ENCODE measurements around the gene PROM1.

PROM1 gene
- total RNA-seq: 0.10 to 3.9 reads per million in 2 donors

- no peak for DNase-seq
Measured at GRCh38 chr4:16083241-16084191, at the start of gene PROM1. TSS of gene PROM1 (minus strand) at chr4:16084023. CDS start at chr4:16075906, 8,117 bp downstream.

DNA sequence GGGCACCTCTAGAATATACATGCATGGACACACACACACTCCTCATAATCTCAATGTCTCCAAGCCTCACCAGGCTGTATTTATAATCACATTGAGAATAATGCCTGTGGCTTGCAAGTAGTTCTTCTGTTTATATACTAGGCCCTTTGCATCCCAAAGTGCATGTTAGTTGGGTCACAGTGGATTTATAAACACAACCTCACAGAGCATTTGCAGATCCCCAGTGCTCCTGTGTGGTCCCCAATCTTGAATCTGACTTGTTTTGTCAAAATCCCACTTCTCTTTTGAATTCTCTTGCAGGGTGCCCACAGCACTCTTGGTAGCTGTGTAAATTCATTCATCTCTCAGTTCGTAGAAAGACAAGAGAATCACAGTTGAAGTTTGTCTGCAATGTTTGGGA, 49.6 kb upstream of the PROM1 start:
- no peak for DNase-seq

DNA sequence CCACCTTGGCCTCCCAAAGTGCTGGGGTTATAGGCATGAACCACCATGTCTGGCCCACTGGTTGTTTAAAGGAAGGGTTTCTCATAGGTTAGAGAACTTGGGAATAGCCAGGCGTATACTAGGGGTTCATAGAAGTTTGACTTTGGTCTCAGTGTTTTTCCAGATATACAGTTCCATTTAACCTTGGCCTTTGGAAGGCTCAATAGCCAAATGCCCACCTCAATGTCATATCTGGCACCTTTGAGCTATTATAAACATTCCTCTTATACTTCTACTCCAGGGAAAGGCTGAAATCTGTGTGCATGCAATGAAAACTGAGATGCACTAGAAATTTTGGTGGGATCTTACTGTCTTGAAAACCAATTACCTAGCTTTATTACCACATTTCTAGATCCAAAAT, 47.5 kb upstream of the PROM1 start:
- no peak for DNase-seq

DNA sequence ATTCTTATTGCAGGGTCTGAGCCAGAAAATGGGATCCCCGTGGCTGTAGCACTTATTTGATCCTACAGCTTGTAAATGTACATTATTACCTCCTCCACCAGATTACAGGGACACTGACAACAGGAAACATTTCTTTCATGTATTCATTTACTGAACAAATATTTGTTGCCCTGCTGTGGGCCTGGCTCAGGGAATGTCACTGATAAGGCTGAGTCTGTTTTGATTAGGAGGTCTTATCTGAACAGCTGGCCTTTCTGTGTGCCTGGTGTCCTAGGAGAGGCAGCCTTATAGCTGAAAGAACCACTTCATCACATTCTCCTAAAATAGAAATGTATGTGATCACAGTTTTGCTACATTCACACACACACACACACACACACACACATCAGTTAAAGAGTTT, 45.5 kb upstream of the PROM1 start:
- DNase-seq: no peak

- DNase-seq: no peak
Measured at GRCh38 chr4:16126714-16127113, 42.9 kb upstream of the PROM1 start.

- DNase-seq: no peak
Measured at GRCh38 chr4:16125571-16126445, 42.0 kb upstream of the PROM1 start.

DNA sequence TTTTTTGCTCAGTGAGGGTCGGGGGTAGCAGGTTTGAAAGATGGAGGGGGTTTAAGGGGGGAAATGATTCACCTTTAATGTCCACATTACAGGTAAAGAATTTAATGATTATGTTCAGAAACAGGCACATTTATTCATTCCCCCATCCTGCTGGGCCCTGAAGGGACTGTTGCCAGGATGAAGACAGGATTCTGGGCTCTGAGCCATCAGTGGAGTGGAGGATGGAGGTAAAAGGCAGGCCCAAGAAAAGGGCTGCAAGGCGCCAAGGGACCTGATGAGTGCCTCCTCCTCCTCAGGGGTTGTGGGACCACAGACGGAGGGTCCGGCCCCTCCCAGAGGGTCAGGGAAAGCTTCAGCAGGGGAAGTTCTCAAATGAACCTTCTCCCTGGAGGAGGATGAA, 40.4 kb upstream of the PROM1 start:
- DNase-seq: no peak

- no peak for DNase-seq
Measured at GRCh38 chr4:16123356-16124084, 39.7 kb upstream of the PROM1 start.

GRCh38 chr4:16122784-16123183, 39.0 kb upstream of the PROM1 start:
- DNase-seq: no peak

GRCh38 chr4:16122308-16122711, 38.5 kb upstream of the PROM1 start:
- no peak for DNase-seq

DNA sequence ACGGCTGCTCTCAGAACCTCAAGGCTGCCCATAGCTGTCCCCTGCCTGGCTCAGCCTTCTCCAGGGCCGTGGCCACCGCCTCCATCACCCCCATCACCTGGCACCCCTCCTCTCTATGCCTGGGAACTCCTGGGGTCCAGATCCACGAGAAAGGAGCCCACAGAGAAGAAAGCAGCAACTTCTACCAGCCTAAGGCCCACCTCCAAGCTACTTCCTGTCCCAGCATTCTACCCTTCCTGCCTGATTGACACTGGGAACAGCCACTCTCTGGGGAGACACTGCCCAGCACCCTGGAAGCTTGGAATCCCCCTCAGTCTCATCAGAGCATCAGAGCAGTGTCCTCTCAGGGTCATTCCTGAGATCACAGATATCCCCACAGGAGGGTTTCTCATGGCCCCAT, 36.9 kb upstream of the PROM1 start:
- no peak for DNase-seq

DNA sequence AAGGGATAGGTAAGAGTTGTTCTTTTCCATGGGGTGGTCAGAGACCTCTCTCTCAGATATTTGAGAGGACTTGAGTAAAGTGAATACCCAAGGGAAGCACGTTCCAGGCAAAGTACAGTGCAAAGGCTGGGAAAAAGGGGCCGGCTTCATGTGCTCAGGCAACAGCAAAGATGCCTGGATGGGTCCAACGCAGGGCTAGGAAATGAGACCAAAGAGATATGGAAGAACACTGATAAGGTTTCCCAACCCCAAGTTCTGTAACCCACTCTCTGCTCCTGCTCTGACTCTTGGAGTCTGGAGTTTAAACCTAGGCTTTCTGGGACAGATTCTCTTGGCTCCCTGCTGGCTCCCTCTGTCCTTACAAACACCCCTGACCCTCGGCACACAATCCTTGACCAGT, 36.2 kb upstream of the PROM1 start:
- DNase-seq: no peak

DNA sequence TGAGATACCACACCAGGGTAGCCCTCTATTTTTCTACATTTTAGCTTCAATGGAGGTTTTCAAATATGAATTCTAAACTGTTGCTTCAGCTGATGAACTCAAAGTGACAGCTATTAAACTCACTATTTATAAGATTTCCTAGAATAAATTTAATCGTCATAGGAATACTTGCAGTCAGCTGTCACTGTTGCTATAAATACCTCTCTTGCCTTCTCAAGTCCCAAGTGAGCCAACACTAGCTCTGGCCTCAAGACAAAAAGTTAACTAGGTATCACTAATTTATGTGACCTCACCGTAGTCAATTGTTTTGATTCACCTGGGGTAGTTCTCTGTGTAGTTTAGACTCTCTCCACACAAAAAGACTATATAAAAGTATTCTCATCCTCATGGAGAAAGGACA, 34.3 kb upstream of the PROM1 start:
- no peak for DNase-seq

- DNase-seq: no peak
Measured at GRCh38 chr4:16117164-16117563, 33.3 kb upstream of the PROM1 start.

DNA sequence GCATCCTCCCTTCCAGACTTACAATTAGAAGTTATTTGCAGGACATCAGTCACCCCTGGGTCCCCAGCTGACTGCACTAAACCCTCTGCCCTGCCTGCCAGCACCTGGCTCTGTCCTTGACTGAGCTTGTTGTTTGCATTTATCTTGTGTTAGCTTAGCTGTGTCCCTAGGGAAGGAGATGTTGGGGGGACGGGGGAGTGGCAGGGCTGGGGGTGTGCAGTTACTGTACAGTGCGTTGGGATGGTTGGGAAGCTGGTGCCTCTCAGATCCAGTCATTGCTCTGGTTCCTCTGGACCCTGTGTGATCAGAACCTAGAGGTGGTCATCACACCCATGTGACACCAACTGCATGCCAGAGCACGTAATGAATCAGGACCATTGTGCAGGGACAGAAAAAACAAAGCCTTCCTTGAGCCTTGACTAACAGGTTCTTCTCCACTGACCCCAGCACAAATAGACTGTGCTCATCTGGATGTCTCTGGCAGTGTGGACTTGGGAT, 32.7 kb upstream of the PROM1 start:
- no peak for DNase-seq

DNA sequence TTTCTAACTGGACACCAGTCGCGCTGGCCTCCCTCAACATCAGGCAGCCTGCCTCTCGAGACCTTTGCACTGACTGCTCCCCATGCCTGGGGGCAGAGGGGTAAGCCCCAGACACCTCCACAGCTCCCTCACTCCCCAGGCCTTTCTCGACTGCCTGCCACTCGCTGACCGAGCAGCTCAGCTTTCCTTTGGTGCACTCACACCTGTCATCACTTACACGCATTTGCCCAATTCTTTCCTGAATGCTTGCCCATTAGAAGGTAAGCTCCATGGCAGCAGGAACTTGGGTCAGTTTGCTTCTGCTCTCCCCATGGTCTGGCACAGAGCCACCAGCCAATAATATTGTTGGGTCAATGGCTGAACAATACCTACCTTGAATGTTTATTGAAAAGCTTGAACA, 32.2 kb upstream of the PROM1 start:
- no peak for DNase-seq

DNA sequence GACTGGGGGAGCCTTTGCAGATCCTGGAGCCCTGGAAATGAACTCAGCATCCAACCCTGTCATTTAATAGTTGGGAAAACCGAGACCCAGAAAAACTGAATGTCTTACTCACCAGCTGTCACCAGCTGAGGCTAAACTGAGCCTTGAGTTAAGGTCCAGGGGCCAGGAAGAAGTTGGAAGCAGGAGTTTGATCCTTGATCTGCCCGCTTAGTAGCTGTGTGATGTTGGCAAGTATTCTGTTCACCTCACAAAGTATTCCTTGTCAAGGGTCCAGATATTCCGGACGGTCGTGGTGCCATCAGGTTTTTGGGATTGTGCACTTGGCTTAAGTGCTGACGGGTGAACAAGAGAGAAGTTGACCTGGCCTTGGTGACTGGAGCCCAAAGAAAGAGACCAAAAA, 30.7 kb upstream of the PROM1 start:
- DNase-seq: no peak

DNA sequence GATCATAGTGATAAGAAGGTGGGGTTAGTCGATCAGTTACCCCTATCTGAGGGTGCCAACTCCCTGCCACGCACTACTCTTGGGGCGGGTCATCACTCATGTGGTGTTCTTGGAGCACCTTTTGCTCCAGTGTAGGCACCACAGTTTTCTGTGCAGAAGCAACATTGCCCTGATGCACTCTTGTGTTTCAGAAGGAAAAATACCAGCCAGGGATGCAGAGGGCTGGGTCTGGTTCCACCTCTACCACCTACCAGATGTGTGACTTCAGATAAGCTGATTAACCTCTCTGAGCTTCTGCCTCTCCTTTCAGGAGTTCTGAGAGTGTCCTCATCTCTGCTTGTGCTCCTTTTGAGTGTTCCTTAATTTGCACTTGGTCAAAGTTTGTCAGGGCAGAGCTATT, 29.9 kb upstream of the PROM1 start:
- DNase-seq: no peak

GRCh38 chr4:16111533-16111932, 27.7 kb upstream of the PROM1 start:
- no peak for DNase-seq

DNA sequence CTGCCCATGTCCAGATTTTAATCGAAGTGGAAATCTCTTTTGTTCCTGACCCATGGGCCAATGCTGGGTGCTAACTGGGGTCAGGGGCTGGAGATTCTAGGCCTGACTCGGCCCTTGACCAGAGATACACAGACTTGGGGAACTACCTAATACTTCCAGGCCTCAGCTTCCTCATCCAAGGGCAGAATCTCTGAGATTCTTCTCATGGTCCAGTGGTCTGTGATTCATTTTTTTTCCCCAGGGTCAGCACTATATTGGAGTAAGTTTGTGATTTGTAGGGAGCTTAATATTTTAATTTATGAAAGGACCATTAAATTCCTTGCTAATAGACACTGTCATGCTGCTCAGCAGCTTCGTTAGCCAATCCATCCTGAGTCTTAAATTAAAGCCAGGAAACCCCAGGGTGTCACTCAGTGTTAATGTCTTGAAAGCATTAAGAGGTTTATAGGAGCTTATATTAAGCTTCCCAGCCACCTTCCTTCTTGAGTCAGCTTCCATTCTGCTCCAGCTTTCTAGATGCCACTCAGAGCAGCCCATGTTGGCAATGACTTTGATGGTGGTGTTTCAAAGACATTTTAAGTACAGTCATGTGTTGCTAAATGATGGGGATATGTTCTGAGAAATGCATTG, 27.0 kb upstream of the PROM1 start:
- DNase-seq: no peak

- DNase-seq: no peak
Measured at GRCh38 chr4:16110199-16110598, 26.4 kb upstream of the PROM1 start.

- no peak for DNase-seq
Measured at GRCh38 chr4:16109256-16109655, 25.4 kb upstream of the PROM1 start.

All from activated gamma-delta T cell (primary cell).